Neural progenitor cell (in vitro differentiated cells): Measurements from ENCODE around the gene WNT5B. TPM values are rescaled to one million over a fixed set of nuclear protein-coding genes. Genes with fewer than 3 reads are reported as not detected.

ENCODE experiments used
- DNase-seq: peaks from one replicate; pipeline ENCODE4 v3.0.0-alpha.2; 2016; ENCODE audit warnings: low spot score
- H2AFZ ChIP-seq: fragments of 200-600 bp; sonication (generic); replicated peaks from 2 replicates; pipeline ENCODE4 v1.6.1; 2016; ENCODE audit warnings: antibody characterized with exemption
- H3F3A ChIP-seq: fragments of 200-600 bp; sonication (generic); 2 replicates; pipeline ENCODE4 v1.6.1; 2016; ENCODE audit warnings: antibody characterized with exemption, low read depth
- H3K27ac ChIP-seq: fragments of 200-600 bp; sonication (generic); 2 replicates; pipeline ENCODE4 v1.5.1; 2016; ENCODE audit warnings: mild to moderate bottlenecking
- H3K27me3 ChIP-seq: fragments of 200-600 bp; sonication (generic); 2 replicates; pipeline ENCODE4 v1.6.1; 2016; ENCODE audit warnings: mild to moderate bottlenecking, moderate library complexity
- H3K36me3 ChIP-seq: fragments of 200-600 bp; sonication (generic); 2 replicates; pipeline ENCODE4 v1.5.1; 2016
- H3K4me1 ChIP-seq: fragments of 200-600 bp; sonication (generic); 2 replicates; pipeline ENCODE4 v1.6.1; 2016; ENCODE audit warnings: mixed run types
- H3K4me2 ChIP-seq: fragments of 200-600 bp; sonication (generic); 2 replicates; pipeline ENCODE4 v1.6.1; 2016
- H3K4me3 ChIP-seq: fragments of 200-600 bp; sonication (generic); 2 replicates; pipeline ENCODE4 v1.5.1; 2016
- H3K79me2 ChIP-seq: fragments of 200-600 bp; sonication (generic); 2 replicates; pipeline ENCODE4 v1.6.1; 2016; ENCODE audit warnings: low read depth
- H3K9ac ChIP-seq: fragments of 200-600 bp; sonication (generic); 2 replicates; pipeline ENCODE4 v1.6.1; 2016
- H3K9me3 ChIP-seq: fragments of 200-600 bp; sonication (generic); 2 replicates; pipeline ENCODE4 v1.5.1; 2016; ENCODE audit warnings: low read depth
- H4K20me1 ChIP-seq: fragments of 200-600 bp; sonication (generic); 2 replicates; pipeline ENCODE4 v1.6.1; 2016; ENCODE audit warnings: low read depth
- H3K27ac Mint-ChIP-seq: 3 replicates; pipeline ENCODE4 v1.8.0; 2021; ENCODE audit warnings: mixed read lengths
- H3K27me3 Mint-ChIP-seq: 2 replicates; pipeline ENCODE4 v1.8.0; 2022; ENCODE audit warnings: low read depth, mild to moderate bottlenecking, inconsistent platforms, moderate library complexity, mixed read lengths; ENCODE audit not compliant: insufficient read depth
- H3K36me3 Mint-ChIP-seq: 3 replicates; pipeline ENCODE4 v1.8.0; 2021; ENCODE audit warnings: mixed read lengths
- H3K4me1 Mint-ChIP-seq: 3 replicates; pipeline ENCODE4 v1.8.0; 2021; ENCODE audit warnings: mixed read lengths
- H3K4me3 Mint-ChIP-seq: 3 replicates; pipeline ENCODE4 v1.8.0; 2021; ENCODE audit warnings: mild to moderate bottlenecking, moderate library complexity, mixed read lengths
- H3K9me3 Mint-ChIP-seq: 3 replicates; pipeline ENCODE4 v1.8.0; 2020; ENCODE audit warnings: mixed read lengths
- EZH2 ChIP-seq: fragments of 200-600 bp; sonication (generic); IDR thresholded peaks from 2 replicates; pipeline ENCODE4 v1.6.1; 2017; ENCODE audit warnings: antibody characterized with exemption, mild to moderate bottlenecking, moderate library complexity
- EZH2phosphoT487 ChIP-seq: fragments of 200-600 bp; sonication (generic); IDR thresholded peaks from 2 replicates; pipeline ENCODE4 v1.6.1; 2017; ENCODE audit warnings: antibody characterized with exemption
- total RNA-seq: library from RNA; depleted of rRNA; stranded (reverse); fragments of >200 nt; gene quantifications from 2 replicates; pipeline ENCODE4 v1.2.3, GENCODE V29; 2015; ENCODE audit warnings: low replicate concordance
- TF ChIP-seq, protein P1 (sequence below): fragments of 200-600 bp; sonication (generic); IDR thresholded peaks from 2 replicates; pipeline ENCODE4 v1.5.1; 2017; ENCODE audit warnings: antibody characterized with exemption, mild to moderate bottlenecking

The WNT5B gene
- total RNA-seq, 1 donor from 2014 or later, result 43.7 TPM

DNA sequence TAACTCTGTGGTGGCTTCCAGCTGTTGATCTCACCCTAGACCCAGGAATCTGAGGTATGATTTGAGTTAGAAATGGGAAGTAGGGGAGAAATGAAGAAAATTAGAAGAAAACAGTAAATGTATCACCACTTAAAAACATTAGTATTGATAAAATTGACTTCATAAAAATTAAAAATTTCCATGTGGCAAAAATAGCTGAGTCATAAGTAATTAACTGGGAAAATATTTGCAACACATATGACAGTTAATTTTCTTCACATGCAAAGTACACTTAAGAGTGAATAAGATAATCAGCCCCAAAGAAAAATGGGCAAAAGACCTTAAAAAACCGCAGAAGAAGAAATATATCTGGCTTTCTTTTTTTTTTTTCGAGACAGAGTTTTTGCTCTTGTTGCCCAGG is 36.3 kb downstream of the WNT5B start:
- no peak overlapping the region for H3K4me3 Mint-ChIP-seq
- peaks cover 8% of the 10 kb centered on the region for H3K9me3 Mint-ChIP-seq
- Histone ChIP-seq H3K4me2 (no peak overlapping the region), H4K20me1 (no peaks in the 10 kb centered on the region), H3K36me3 (no peaks in the 10 kb centered on the region), H3K79me2 (no peaks in the 10 kb centered on the region), H3K9me3 (no peaks in the 10 kb centered on the region), H2AFZ (no peak overlapping the region), H3K27ac (no peak overlapping the region), H3K4me3 (no peak overlapping the region), H3K27me3 (peaks cover 32% of the 10 kb centered on the region), H3F3A (peaks cover 19% of the 10 kb centered on the region), H3K4me1 (peaks cover 7% of the 10 kb centered on the region), H3K9ac (no peak overlapping the region)
- H3K36me3 Mint-ChIP-seq, result peaks cover 6% of the 10 kb centered on the region
- H3K27ac Mint-ChIP-seq, result no peak overlapping the region
- DNase-seq, result no peak
- peaks cover 12% of the 10 kb centered on the region for H3K4me1 Mint-ChIP-seq
- H3K27me3 Mint-ChIP-seq, result peaks cover 16% of the 10 kb centered on the region
- TF ChIP-seq EZH2, result no peak
- TF ChIP-seq, protein P1, sequence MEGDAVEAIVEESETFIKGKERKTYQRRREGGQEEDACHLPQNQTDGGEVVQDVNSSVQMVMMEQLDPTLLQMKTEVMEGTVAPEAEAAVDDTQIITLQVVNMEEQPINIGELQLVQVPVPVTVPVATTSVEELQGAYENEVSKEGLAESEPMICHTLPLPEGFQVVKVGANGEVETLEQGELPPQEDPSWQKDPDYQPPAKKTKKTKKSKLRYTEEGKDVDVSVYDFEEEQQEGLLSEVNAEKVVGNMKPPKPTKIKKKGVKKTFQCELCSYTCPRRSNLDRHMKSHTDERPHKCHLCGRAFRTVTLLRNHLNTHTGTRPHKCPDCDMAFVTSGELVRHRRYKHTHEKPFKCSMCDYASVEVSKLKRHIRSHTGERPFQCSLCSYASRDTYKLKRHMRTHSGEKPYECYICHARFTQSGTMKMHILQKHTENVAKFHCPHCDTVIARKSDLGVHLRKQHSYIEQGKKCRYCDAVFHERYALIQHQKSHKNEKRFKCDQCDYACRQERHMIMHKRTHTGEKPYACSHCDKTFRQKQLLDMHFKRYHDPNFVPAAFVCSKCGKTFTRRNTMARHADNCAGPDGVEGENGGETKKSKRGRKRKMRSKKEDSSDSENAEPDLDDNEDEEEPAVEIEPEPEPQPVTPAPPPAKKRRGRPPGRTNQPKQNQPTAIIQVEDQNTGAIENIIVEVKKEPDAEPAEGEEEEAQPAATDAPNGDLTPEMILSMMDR, result no peak
- TF ChIP-seq EZH2phosphoT487, result no peak

DNA sequence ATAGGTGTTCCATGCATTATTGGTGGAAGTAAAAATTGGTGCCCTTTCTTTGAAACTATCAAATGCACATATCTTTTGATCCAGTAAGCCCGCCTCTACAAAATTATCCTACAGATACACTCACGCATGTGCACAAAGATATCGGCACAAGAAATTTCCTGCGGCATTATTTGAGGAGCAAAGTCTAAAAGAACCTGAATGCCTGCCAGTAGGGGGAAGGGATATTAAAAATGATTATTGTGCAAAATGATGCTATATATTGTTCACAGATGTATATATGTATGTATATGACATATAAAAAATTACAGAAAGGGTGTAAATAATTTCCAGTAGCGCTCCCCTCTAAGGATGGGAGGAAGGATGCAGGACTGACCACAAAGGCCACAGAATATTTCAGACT is 37.2 kb downstream of the WNT5B start:
- H2AFZ ChIP-seq, result no peak overlapping the region
- DNase-seq, result no peak
- H3K27ac Mint-ChIP-seq, result no peak overlapping the region
- H3K4me3 Mint-ChIP-seq, result no peak overlapping the region
- TF ChIP-seq EZH2 (no peak), EZH2phosphoT487 (no peak)
- TF ChIP-seq, protein P1, result no peak
- no peaks in the 10 kb centered on the region for H3K36me3 ChIP-seq
- no peak overlapping the region for H3K9ac ChIP-seq
- H3K27me3 Mint-ChIP-seq, result peaks cover 16% of the 10 kb centered on the region
- no peaks in the 10 kb centered on the region for H3K79me2 ChIP-seq
- H3K4me2 ChIP-seq, result no peak overlapping the region
- H3F3A ChIP-seq, result peaks cover 16% of the 10 kb centered on the region
- H3K4me1 ChIP-seq, result peaks cover 7% of the 10 kb centered on the region
- H3K9me3 ChIP-seq, result no peaks in the 10 kb centered on the region
- no peak overlapping the region for H3K4me3 ChIP-seq
- no peaks in the 10 kb centered on the region for H4K20me1 ChIP-seq
- no peak overlapping the region for H3K27ac ChIP-seq
- H3K27me3 ChIP-seq, result peaks cover 25% of the 10 kb centered on the region
- peaks cover 6% of the 10 kb centered on the region for H3K36me3 Mint-ChIP-seq
- peaks cover 10% of the 10 kb centered on the region for H3K4me1 Mint-ChIP-seq
- peaks cover 8% of the 10 kb centered on the region for H3K9me3 Mint-ChIP-seq

DNA sequence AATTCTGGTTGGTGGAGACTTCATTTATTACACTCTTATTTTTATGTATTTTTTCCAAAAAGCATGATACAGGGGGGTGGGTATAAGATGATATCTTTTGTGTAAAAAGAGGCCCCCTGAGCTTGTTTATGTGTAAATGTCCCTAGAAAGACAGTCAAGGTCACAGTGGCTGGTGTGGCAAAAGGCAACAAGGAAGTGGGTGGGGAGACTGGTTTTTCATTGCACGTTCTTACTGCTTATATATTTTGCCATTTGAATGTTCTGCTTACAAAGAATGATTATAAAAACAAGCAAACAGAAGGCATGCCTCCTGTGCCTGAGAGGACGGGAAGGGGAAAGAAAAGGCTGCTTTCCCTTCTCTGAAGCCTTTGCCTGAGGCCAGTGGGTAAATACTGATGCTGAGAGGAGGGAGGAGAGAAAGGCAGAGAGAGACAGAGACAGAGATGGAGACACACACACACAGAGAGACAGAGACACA is 37.7 kb downstream of the WNT5B start:
- Mint-ChIP-seq H3K4me1 (peaks cover 10% of the 10 kb centered on the region), H3K27me3 (peaks cover 16% of the 10 kb centered on the region), H3K9me3 (peaks cover 8% of the 10 kb centered on the region), H3K27ac (no peak overlapping the region), H3K4me3 (no peak overlapping the region), H3K36me3 (peaks cover 6% of the 10 kb centered on the region)
- H3K4me2 ChIP-seq, result no peak overlapping the region
- no peak overlapping the region for H2AFZ ChIP-seq
- DNase-seq, result no peak
- H3K4me1 ChIP-seq, result peaks cover 7% of the 10 kb centered on the region
- H3K4me3 ChIP-seq, result no peak overlapping the region
- no peak overlapping the region for H3K27ac ChIP-seq
- H3K79me2 ChIP-seq, result no peaks in the 10 kb centered on the region
- TF ChIP-seq EZH2 (no peak), EZH2phosphoT487 (no peak)
- TF ChIP-seq, protein P1, result no peak
- no peaks in the 10 kb centered on the region for H3K36me3 ChIP-seq
- no peaks in the 10 kb centered on the region for H3K9me3 ChIP-seq
- H3K27me3 ChIP-seq, result peaks cover 20% of the 10 kb centered on the region
- no peaks in the 10 kb centered on the region for H4K20me1 ChIP-seq
- no peak overlapping the region for H3K9ac ChIP-seq
- peaks cover 13% of the 10 kb centered on the region for H3F3A ChIP-seq
